DOHH2 (cell line): ENCODE results near the gene GIPC1.

Experiments used
- H3F3A ChIP-seq: fragments of 200-600 bp; sonication (generic), shearing (Covaris generic); 2 replicates; pipeline ENCODE4 v1.6.0; 2016; ENCODE audit warnings: antibody characterized with exemption, mild to moderate bottlenecking; ENCODE audit not compliant: control insufficient read depth, insufficient read depth
- H3K27ac ChIP-seq: fragments of 200-600 bp; sonication (generic); 2 replicates; pipeline ENCODE4 v1.5.1; 2014; ENCODE audit warnings: low read depth, mild to moderate bottlenecking, low read length, moderate library complexity
- H3K27me3 ChIP-seq: fragments of 200-600 bp; sonication (generic); 2 replicates; pipeline ENCODE4 v1.6.1; 2014; ENCODE audit warnings: mild to moderate bottlenecking, low read length, mixed read lengths; ENCODE audit not compliant: control insufficient read depth
- H3K36me3 ChIP-seq: fragments of 200-600 bp; sonication (generic); 2 replicates; pipeline ENCODE4 v1.6.1; 2014; ENCODE audit warnings: mild to moderate bottlenecking, low read length, moderate library complexity, mixed read lengths; ENCODE audit not compliant: control insufficient read depth
- H3K4me1 ChIP-seq: fragments of 200-600 bp; sonication (generic); 2 replicates; pipeline ENCODE4 v1.6.1; 2014; ENCODE audit warnings: mild to moderate bottlenecking, low read length, mixed read lengths; ENCODE audit not compliant: control insufficient read depth
- H3K4me2 ChIP-seq: fragments of 200-600 bp; sonication (generic); 2 replicates; pipeline ENCODE4 v1.6.0; 2014; ENCODE audit warnings: mild to moderate bottlenecking, low read length, moderate library complexity
- H3K4me3 ChIP-seq: fragments of 200-600 bp; sonication (generic); 2 replicates; pipeline ENCODE4 v1.5.1; 2014; ENCODE audit warnings: mild to moderate bottlenecking, low read length, mixed read lengths
- H3K79me2 ChIP-seq: fragments of 200-600 bp; sonication (generic); 2 replicates; pipeline ENCODE4 v1.6.1; 2014; ENCODE audit warnings: mild to moderate bottlenecking, low read length, mixed read lengths; ENCODE audit not compliant: control insufficient read depth
- H3K9me2 ChIP-seq: fragments of 200-600 bp; sonication (generic); replicated peaks from 2 replicates; pipeline ENCODE4 v1.6.1; 2014; ENCODE audit warnings: mild to moderate bottlenecking, low read length, mixed read lengths; ENCODE audit not compliant: control insufficient read depth
- H3K9me3 ChIP-seq: fragments of 200-600 bp; sonication (generic); 2 replicates; pipeline ENCODE4 v1.6.1; 2014; ENCODE audit warnings: antibody characterized with exemption, low read length, mixed read lengths; ENCODE audit not compliant: control insufficient read depth, insufficient read depth
- H4K20me1 ChIP-seq: fragments of 200-600 bp; sonication (generic); 2 replicates; pipeline ENCODE4 v1.6.0; 2014; ENCODE audit warnings: low read depth, mild to moderate bottlenecking, antibody characterized with exemption, low read length, moderate library complexity; ENCODE audit not compliant: control insufficient read depth, insufficient read depth
- CTCF ChIP-seq: fragments of 200-600 bp; sonication (generic); IDR thresholded peaks from one replicate; pipeline ENCODE4 v1.5.1; 2014; ENCODE audit warnings: antibody characterized with exemption, mild to moderate bottlenecking, low read depth, low read length; ENCODE audit not compliant: poor library complexity, severe bottlenecking
- EZH2phosphoT487 ChIP-seq: fragments of 200-600 bp; sonication (generic); IDR thresholded peaks from 2 replicates; pipeline ENCODE4 v1.6.1; 2017; ENCODE audit warnings: borderline replicate concordance, mild to moderate bottlenecking, antibody characterized with exemption, low read length, moderate library complexity, mixed read lengths

Gene GIPC1

DNA sequence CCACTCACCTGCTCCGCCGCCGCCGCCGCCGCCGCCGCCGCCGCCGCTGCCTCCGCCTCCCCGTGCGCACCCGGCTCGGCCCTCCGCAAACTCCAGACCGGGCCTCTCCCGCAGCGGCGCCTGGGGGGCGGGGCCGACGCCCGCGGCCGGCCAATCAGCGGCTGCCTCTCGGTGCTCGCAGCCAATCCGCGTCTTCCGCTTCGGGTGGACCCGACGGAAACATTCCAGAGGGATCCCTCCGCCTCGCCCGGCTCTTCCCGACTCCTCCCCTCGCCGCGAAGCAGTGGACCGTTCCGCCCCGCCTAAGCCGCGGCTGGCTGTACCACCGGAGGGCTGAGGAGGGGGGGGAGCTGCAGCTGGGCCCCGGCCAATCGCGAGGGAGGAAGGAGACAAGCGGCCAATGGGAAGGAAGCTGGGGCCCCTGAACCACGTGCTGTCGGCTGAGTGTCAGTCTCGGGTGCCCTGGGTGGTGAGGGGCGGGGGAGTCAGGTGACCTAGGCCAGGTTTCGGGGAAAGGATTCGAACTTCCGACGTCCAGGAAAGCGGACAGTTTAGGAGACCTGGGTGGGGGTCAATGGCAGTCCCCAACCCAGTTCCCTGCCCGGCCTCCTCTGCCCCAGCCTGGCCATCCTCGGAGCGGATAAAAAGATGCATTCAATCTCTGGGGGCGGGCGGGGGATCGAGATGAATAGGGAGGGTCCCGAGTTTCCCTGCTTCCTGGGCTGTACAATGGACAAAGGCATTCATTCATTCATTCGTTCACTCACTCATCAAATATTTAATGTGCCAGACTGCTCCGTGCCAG lies at the start of gene GIPC1:
Gene GIPC1, minus strand, starts transcription at position 99 of the 805 bp plus-strand sequence. CDS start 13,151 bp downstream, outside the sequence.
- Histone ChIP-seq H4K20me1 (no peaks in the 10 kb centered on the region), H3K9me2 (no peaks in the 10 kb centered on the region), H3K4me2 (peak within 1 kb of the TSS; percentile 65), H3K4me1 (peaks cover 14% of the 10 kb centered on the region), H3K27me3 (0 out of 2 replicates have a peak, but pooled peaks cover 6% of the 10 kb centered on the region), H3K36me3 (no peaks in the 10 kb centered on the region), H3K27ac (no peak within 1 kb of the TSS), H3F3A (peaks cover 2% of the 10 kb centered on the region; the same call in 1 of the 2 replicates), H3K4me3 (peak within 1 kb of the TSS; percentile 65), H3K79me2 (no peaks in the 10 kb centered on the region), H3K9me3 (no peaks in the 10 kb centered on the region)
- TF ChIP-seq CTCF = no peak
- no peak for TF ChIP-seq EZH2phosphoT487

DNA sequence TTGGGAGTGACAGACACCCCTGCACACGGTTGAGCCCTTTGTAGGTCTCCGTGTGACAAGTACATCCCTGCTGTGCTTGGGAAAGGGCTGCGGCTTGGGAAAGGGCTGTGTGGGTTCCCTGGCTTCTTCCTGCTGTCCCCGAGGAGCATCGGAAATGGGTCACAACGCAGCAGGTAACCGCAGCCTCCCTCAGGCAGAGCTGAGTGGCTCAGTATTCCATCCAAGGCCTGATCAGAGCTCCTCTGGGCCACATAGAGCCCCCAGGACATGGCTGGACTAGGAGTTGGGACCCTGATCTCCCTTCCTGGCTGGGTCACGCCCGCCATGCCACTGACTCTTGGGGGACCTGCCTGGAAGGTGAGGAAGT lies 49.8 kb upstream of the GIPC1 start:
- Histone ChIP-seq H4K20me1 (no peaks in the 10 kb centered on the region), H3F3A (no peaks in the 10 kb centered on the region), H3K9me3 (no peaks in the 10 kb centered on the region), H3K36me3 (peaks cover 12% of the 10 kb centered on the region; the same call in 1 of the 2 replicates), H3K27me3 (no peaks in the 10 kb centered on the region), H3K9me2 (no peaks in the 10 kb centered on the region), H3K4me2 (no peak overlapping the region), H3K4me1 (peaks cover 15% of the 10 kb centered on the region), H3K4me3 (no peak overlapping the region), H3K27ac (no peak overlapping the region), H3K79me2 (peaks cover 66% of the 10 kb centered on the region)
- no peak for TF ChIP-seq EZH2phosphoT487
- TF ChIP-seq CTCF = no peak

DNA sequence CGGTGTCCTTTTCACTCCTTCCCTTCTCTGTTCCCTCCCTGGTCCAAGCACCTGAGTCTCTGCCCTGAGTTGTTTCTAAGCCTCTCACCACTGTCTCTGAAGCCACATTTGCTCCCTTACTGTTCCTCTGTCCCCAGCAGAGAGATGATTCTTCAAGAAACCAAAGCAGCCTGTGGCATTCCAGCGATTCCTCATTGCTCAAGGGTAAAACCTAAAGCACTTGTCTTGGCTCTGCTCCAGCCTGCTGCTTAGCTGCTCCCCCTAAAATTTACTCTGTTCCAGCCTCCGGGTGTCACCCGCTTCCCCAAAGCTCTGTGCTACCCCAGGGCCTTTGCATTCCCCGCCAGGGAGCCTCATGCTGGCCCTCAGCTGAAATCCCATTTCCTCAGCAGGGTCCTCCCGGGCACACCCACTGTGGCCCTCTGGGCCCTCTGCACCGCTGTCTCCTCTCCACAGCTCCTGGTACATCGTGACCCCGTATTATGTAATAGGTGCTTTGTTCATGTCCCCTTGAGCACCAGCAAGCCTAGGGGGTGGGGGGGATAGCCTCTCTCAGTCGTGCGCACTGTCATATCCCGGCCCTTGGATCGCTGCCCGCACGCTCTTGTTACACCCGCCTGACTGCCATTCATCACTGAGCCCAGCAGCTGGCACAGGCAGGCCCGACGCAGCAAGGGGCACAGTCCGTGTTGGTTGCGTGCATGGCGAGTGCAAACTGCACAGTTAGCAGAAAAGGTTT lies 49.2 kb upstream of the GIPC1 start:
- Histone ChIP-seq H3K79me2 (peaks cover 64% of the 10 kb centered on the region), H3K36me3 (peaks cover 9% of the 10 kb centered on the region; the same call in 1 of the 2 replicates), H4K20me1 (no peaks in the 10 kb centered on the region), H3K27ac (no peak overlapping the region), H3K27me3 (no peaks in the 10 kb centered on the region), H3K9me3 (no peaks in the 10 kb centered on the region), H3K4me2 (no peak overlapping the region), H3K9me2 (no peaks in the 10 kb centered on the region), H3K4me3 (no peak overlapping the region), H3F3A (no peaks in the 10 kb centered on the region), H3K4me1 (peaks cover 10% of the 10 kb centered on the region)
- TF ChIP-seq CTCF = no peak
- TF ChIP-seq EZH2phosphoT487 = no peak
